CD14-positive monocyte (primary cell): ENCODE measurements around the gene NPTX1. TPM values are rescaled to one million over a fixed set of nuclear protein-coding genes. Genes with fewer than 3 reads are reported as not detected.

Source experiments
- DNase-seq, 3 donors: peaks; one replicate each; pipeline ENCODE4 v3.0.0-alpha.2; 2011 to 2022
- H2AFZ ChIP-seq: 2 replicates; pipeline ENCODE4 v1.6.0; 2012; ENCODE audit warnings: mild to moderate bottlenecking, low read depth, low read length, inconsistent platforms; ENCODE audit not compliant: insufficient read depth, poor library complexity, severe bottlenecking
- H3K27ac ChIP-seq, 2 donors: 1 replicate in 1 of 2; 2 replicates in 1 of 2; pipeline ENCODE4 v1.5.1; 2012 to 2013; ENCODE audit warnings: low read length in 2 of 2, control low read depth in 1 of 2, inconsistent platforms in 1 of 2, low read depth in 1 of 2, mild to moderate bottlenecking in 1 of 2
- H3K27me3 ChIP-seq, 2 donors: one replicate each; pipeline versions ENCODE4 v1.6.0 to v1.6.1; 2011 to 2013; ENCODE audit warnings: low read length in 2 of 2; ENCODE audit not compliant: control insufficient read depth in 2 of 2, insufficient read depth in 2 of 2
- H3K36me3 ChIP-seq, 2 donors: replicated peaks in 1 of 2; 1 replicate in 1 of 2; 2 replicates in 1 of 2; pipeline versions ENCODE4 v1.5.1 to v1.6.1; 2012 to 2013; ENCODE audit warnings: low read length in 2 of 2, control low read depth in 1 of 2, inconsistent platforms in 1 of 2, mild to moderate bottlenecking in 1 of 2; ENCODE audit not compliant: insufficient read depth in 2 of 2, control insufficient read depth in 1 of 2
- H3K4me1 ChIP-seq, 2 donors: 1 replicate in 1 of 2; 2 replicates in 1 of 2; pipeline versions ENCODE4 v1.5.1 to v1.6.1; 2012 to 2013; ENCODE audit warnings: low read length in 2 of 2, control low read depth in 1 of 2, inconsistent platforms in 1 of 2, mild to moderate bottlenecking in 1 of 2, moderate library complexity in 1 of 2; ENCODE audit not compliant: insufficient read depth in 2 of 2, control insufficient read depth in 1 of 2
- H3K4me2 ChIP-seq: replicated peaks from 2 replicates; pipeline ENCODE3; 2012; ENCODE audit warnings: low read length, moderate library complexity, mild to moderate bottlenecking; ENCODE audit not compliant: poor library complexity, severe bottlenecking; ENCODE audit errors: extremely low read depth
- H3K4me3 ChIP-seq, 3 experiments: fragments of 200-600 bp in 1 of 3; sonication (generic) in 1 of 3; replicated peaks in 1 of 3; 1 replicate in 2 of 3; 2 replicates in 1 of 3; pipeline ENCODE4 v1.5.1; 2011 to 2013; ENCODE audit warnings: low read length in 3 of 3, mild to moderate bottlenecking in 3 of 3, control low read depth in 2 of 3, low read depth in 2 of 3, inconsistent platforms in 1 of 3, moderate library complexity in 1 of 3
- H3K79me2 ChIP-seq: 2 replicates; pipeline ENCODE4 v1.6.0; 2012; ENCODE audit warnings: mild to moderate bottlenecking, control low read depth, inconsistent platforms, low read length, moderate library complexity; ENCODE audit not compliant: insufficient read depth
- H3K9ac ChIP-seq: 2 replicates; pipeline ENCODE4 v1.6.0; 2017; ENCODE audit warnings: low read length, mild to moderate bottlenecking; ENCODE audit not compliant: insufficient read depth, poor library complexity, severe bottlenecking
- H3K9me3 ChIP-seq, 2 donors: replicated peaks in 1 of 2; 1 replicate in 1 of 2; 2 replicates in 1 of 2; pipeline versions ENCODE4 v1.5.1 to v1.6.1; 2012 to 2013; ENCODE audit warnings: low read length in 2 of 2, control low read depth in 1 of 2; ENCODE audit not compliant: control insufficient read depth in 1 of 2, insufficient read depth in 1 of 2
- H4K20me1 ChIP-seq: 2 replicates; pipeline ENCODE4 v1.6.0; 2012; ENCODE audit warnings: mild to moderate bottlenecking, low read length, control low read depth, moderate library complexity; ENCODE audit not compliant: insufficient read depth
- H3K27ac Mint-ChIP-seq, 7 donors: one replicate each; pipeline ENCODE4 v1.8.0; 2020; ENCODE audit warnings: mild to moderate bottlenecking in 7 of 7, mixed read lengths in 7 of 7, moderate library complexity in 6 of 7, inconsistent platforms in 2 of 7
- H3K27me3 Mint-ChIP-seq, 3 donors: one replicate each; pipeline ENCODE4 v1.8.0; 2021 to 2022; ENCODE audit warnings: low read depth in 3 of 3, mild to moderate bottlenecking in 3 of 3, mixed read lengths in 3 of 3, moderate library complexity in 3 of 3, inconsistent platforms in 1 of 3
- H3K36me3 Mint-ChIP-seq, 2 donors: one replicate each; pipeline ENCODE4 v1.8.0; 2020; ENCODE audit warnings: mixed read lengths in 2 of 2, inconsistent platforms in 1 of 2, mild to moderate bottlenecking in 1 of 2
- H3K4me1 Mint-ChIP-seq: one replicate; pipeline ENCODE4 v1.8.0; 2020; ENCODE audit warnings: mild to moderate bottlenecking, mixed read lengths
- H3K4me3 Mint-ChIP-seq, 2 donors: one replicate each; pipeline ENCODE4 v1.8.0; 2020; ENCODE audit warnings: mild to moderate bottlenecking in 2 of 2, mixed read lengths in 2 of 2, moderate library complexity in 1 of 2
- H3K9me3 Mint-ChIP-seq, 7 donors: one replicate each; pipeline ENCODE4 v1.8.0; 2020 to 2022; ENCODE audit warnings: mixed read lengths in 7 of 7, mild to moderate bottlenecking in 6 of 7, moderate library complexity in 6 of 7, inconsistent platforms in 2 of 7
- CTCF ChIP-seq: fragments of 200-600 bp; IDR thresholded peaks from one replicate; pipeline ENCODE4 v1.8.0; 2022; ENCODE audit warnings: antibody characterized with exemption, mild to moderate bottlenecking
- WGBS: methylation state at CpG from one replicate; pipeline ENCODE4 v1.1.5; 2013; ENCODE audit warnings: missing lambda C conversion rate; ENCODE audit not compliant: insufficient coverage; 5-methylcytosine and 5-hydroxymethylcytosine counted together
- intact Hi-C, 2 donors: fragments of 100-400 bp; cut with micrococcal nuclease; formaldehyde crosslinking; loops; one replicate each; pipeline versions ENCODE4 v1.15.0 to v1.15.1; 2023
- polyA plus RNA-seq, 3 donors: library from polyadenylated mRNA; depleted of rRNA in 1 of 3; unstranded in 2 of 3; stranded (reverse) in 1 of 3; fragments of 300-500 nt in 2 of 3; fragments of >200 nt in 1 of 3; fragmentation: Illumina TruSeq in 2 of 3; gene quantifications; 1 replicate in 2 of 3; 2 replicates in 1 of 3; pipeline ENCODE4 v1.2.3, GENCODE V29; 2012 to 2021

The NPTX1 gene
- polyA plus RNA-seq, 3 donors, result not detected

- Histone ChIP-seq H3K9ac (no peak overlapping the region), H3K27me3 (no peaks in the 10 kb centered on the region), H4K20me1 (peaks cover 6% of the 10 kb centered on the region), H3K36me3 (peaks cover 11 to 18% of the 10 kb centered on the region in 2 donors), H3K79me2 (no peaks in the 10 kb centered on the region), H3K4me2 (no peak overlapping the region), H2AFZ (no peak overlapping the region), H3K4me3 (no peak overlapping the region), H3K4me1 (no peaks in the 10 kb centered on the region), H3K9me3 (no peaks in the 10 kb centered on the region), H3K27ac (no peak overlapping the region)
- TF ChIP-seq CTCF, result no peak
- Mint-ChIP-seq H3K27me3 (peaks cover 5 to 8% (median 6%) of the 10 kb centered on the region in 3 donors), H3K9me3 (no peaks in the 10 kb centered on the region), H3K36me3 (peaks cover 17% of the 10 kb centered on the region in 2 donors), H3K4me3 (no peak overlapping the region), H3K27ac (peak overlapping the region in 1 of 7 donors; percentile 79), H3K4me1 (peaks cover 2% of the 10 kb centered on the region)
- WGBS, result 87% methylated on average over 14 of the region's 18 CpGs
- no peak for DNase-seq
- intact Hi-C loops, result loop anchor here (10.0 kb wide), 1 partner anchor 683 kb away; no protein-coding TSS in a partner anchor
Observed at GRCh38 chr17:80422276-80422675, 54.1 kb downstream of the NPTX1 start.

GRCh38 chr17:80421381-80422090 lies 54.9 kb downstream of the NPTX1 start:
- Histone ChIP-seq H3K9me3 (no peaks in the 10 kb centered on the region), H3K4me2 (no peak overlapping the region), H3K4me3 (no peak overlapping the region), H4K20me1 (peaks cover 6% of the 10 kb centered on the region), H3K79me2 (no peaks in the 10 kb centered on the region), H3K4me1 (no peaks in the 10 kb centered on the region), H3K36me3 (peaks cover 15 to 21% of the 10 kb centered on the region in 2 donors), H3K27me3 (no peaks in the 10 kb centered on the region), H3K27ac (no peak overlapping the region), H3K9ac (no peak overlapping the region), H2AFZ (no peak overlapping the region)
- Mint-ChIP-seq H3K27me3 (peaks cover 3 to 7% (median 6%) of the 10 kb centered on the region in 3 donors), H3K4me3 (no peak overlapping the region), H3K36me3 (peaks cover 22 to 23% of the 10 kb centered on the region in 2 donors), H3K27ac (peak overlapping the region in 1 of 7 donors; percentile 20), H3K4me1 (peaks cover 2% of the 10 kb centered on the region), H3K9me3 (no peaks in the 10 kb centered on the region)
- intact Hi-C loops, result loop anchor here (10.0 kb wide), 1 partner anchor 683 kb away; no protein-coding TSS in a partner anchor
- WGBS, result 95% methylated on average over 6 of the region's 20 CpGs
- no peak for DNase-seq
- TF ChIP-seq CTCF, result no peak
